HG02943 (cell line): ENCODE measurements around the gene PTPRM.

Experiments
- ATAC-seq: cut with Tn5 transposase; IDR thresholded peaks from one replicate; pipeline ENCODE4 v1.9.1; 2021; ENCODE audit warnings: mild to moderate bottlenecking, low read depth, moderate library complexity; ENCODE audit not compliant: unreplicated experiment

The PTPRM gene

GRCh38 chr18:8361941-8362471, 794.9 kb downstream of the PTPRM start:
- no peak for ATAC-seq

GRCh38 chr18:8362863-8363262, 795.7 kb downstream of the PTPRM start:
- ATAC-seq: no peak

- ATAC-seq: no peak
These were observed 797.3 kb downstream of the PTPRM start for GRCh38 chr18:8364385-8364784.

GRCh38 chr18:8365006-8365405, 797.9 kb downstream of the PTPRM start:
- ATAC-seq: no peak

- ATAC-seq: no peak
These were observed 798.4 kb downstream of the PTPRM start for GRCh38 chr18:8365528-8365927.

GRCh38 chr18:8366070-8366469, 799.0 kb downstream of the PTPRM start:
- no peak for ATAC-seq

GRCh38 chr18:8366656-8367055, 799.5 kb downstream of the PTPRM start:
- no peak for ATAC-seq

- ATAC-seq: no peak
These were observed 800.3 kb downstream of the PTPRM start for GRCh38 chr18:8367217-8367988.

- no peak for ATAC-seq
These were observed 801.5 kb downstream of the PTPRM start for GRCh38 chr18:8368512-8369217.

GRCh38 chr18:8373486-8373885, 806.4 kb downstream of the PTPRM start:
- ATAC-seq: no peak

GRCh38 chr18:8374676-8375075, 807.6 kb downstream of the PTPRM start:
- no peak for ATAC-seq

- ATAC-seq: no peak
These were observed 808.1 kb downstream of the PTPRM start for GRCh38 chr18:8375249-8375648.

- ATAC-seq: no peak
These were observed 809.0 kb downstream of the PTPRM start for GRCh38 chr18:8376113-8376512.

- no peak for ATAC-seq
These were observed 812.2 kb downstream of the PTPRM start for GRCh38 chr18:8379187-8379941.

GRCh38 chr18:8380006-8380405, 812.9 kb downstream of the PTPRM start:
- ATAC-seq: no peak

- no peak for ATAC-seq
These were observed 813.8 kb downstream of the PTPRM start for GRCh38 chr18:8380926-8381325.

GRCh38 chr18:8381821-8382459, 814.8 kb downstream of the PTPRM start:
- ATAC-seq: no peak

GRCh38 chr18:8385400-8385799, 818.3 kb downstream of the PTPRM start:
- no peak for ATAC-seq

- ATAC-seq: no peak
These were observed 819.7 kb downstream of the PTPRM start for GRCh38 chr18:8386669-8387380.
